Measurements from ENCODE around the gene SLC17A9. TPM values are rescaled to one million over a fixed set of nuclear protein-coding genes. Genes with fewer than 3 reads are reported as not detected.

SLC17A9 gene
- total RNA-seq, 1 donor from 2014 or later: 3.8 TPM

GRCh38 chr20:62935204-62935967 lies 17.1 kb upstream of the SLC17A9 start:
- intact Hi-C loops (cut with DNase I): no loop called here
- no peak for DNase-seq (ENCODE audit: low spot score)
- ATAC-seq: no peak

GRCh38 chr20:62935968-62936585 lies 16.4 kb upstream of the SLC17A9 start:
- ATAC-seq (no peak), DNase-seq (ENCODE audit: low spot score) (no peak)
- intact Hi-C loops (cut with DNase I): no loop called here

- intact Hi-C loops (cut with DNase I): no loop called here
- peak; percentile 98 for ATAC-seq
Measured at GRCh38 chr20:62937268-62938104, 15.0 kb upstream of the SLC17A9 start.

GRCh38 chr20:62938105-62938888 lies 14.2 kb upstream of the SLC17A9 start, which contains the start of gene GID8:
TSS of gene GID8 (plus strand) at chr20:62938147. CDS start at chr20:62941503, 3,356 bp downstream.
- DNase-seq (ENCODE audit: low spot score) (peak; percentile 72), ATAC-seq (peak; percentile 42)
- intact Hi-C loops (cut with DNase I): no loop called here

More at GRCh38 chr20:62937268-62938104, 15.0 kb upstream of the SLC17A9 start:
- peak; percentile 99 for DNase-seq (ENCODE audit: low spot score)

GRCh38 chr20:62940875-62941274 lies 11.6 kb upstream of the SLC17A9 start:
- ATAC-seq (no peak), DNase-seq (ENCODE audit: low spot score) (peak; percentile 41)
- intact Hi-C loops (cut with DNase I): no loop called here

DNA sequence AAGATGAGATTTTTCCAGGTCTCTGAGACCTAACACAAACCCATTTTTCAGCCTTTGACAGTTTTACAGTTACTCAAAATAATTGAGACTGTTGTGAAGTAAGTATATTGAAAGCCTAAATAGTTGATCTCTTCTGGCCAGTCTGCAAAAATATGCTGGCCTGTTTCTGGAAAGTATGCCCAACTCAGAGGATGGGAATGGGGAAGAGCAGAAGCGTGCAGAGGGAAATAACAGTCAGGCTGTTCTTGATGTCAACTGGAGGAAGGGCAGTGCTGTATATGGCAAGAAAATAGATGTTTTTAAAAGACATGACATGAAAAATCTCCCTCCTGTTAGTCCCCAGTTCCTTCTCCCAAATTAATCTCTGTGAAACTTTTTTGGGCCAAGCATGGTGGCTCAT lies 10.7 kb upstream of the SLC17A9 start:
- ATAC-seq (no peak), DNase-seq (ENCODE audit: low spot score) (no peak)
- intact Hi-C loops (cut with DNase I): loop anchor here (1.0 kb wide), 1 partner anchor 42 kb away; no protein-coding TSS in a partner anchor

DNA sequence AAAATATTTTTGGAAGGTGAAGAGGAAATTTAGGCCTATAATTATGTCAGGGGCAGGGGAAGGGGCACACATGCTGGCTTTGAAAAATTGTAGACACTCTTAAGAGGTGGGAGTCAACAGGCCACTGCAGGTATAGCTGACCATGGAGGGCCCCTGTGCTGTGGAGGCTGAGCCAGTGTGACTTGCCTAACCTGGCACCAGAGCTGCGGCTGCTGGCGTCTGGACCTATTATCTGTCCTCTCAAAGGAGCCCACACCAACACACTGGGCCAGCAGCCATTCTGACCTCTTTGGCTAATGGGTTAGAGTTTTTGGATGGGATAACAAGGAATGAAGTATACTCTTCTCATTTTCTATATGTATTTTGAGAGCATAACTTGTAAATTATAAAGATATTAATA lies 10.1 kb upstream of the SLC17A9 start:
- DNase-seq (ENCODE audit: low spot score) (peak; percentile 52), ATAC-seq (no peak)
- intact Hi-C loops (cut with DNase I): loop anchor here (1.0 kb wide), 1 partner anchor 41 kb away; no protein-coding TSS in a partner anchor

- intact Hi-C loops (cut with DNase I): no loop called here
- no peak for ATAC-seq
- peak; percentile 54 for DNase-seq (ENCODE audit: low spot score)
Measured at GRCh38 chr20:62943396-62943795, 9.1 kb upstream of the SLC17A9 start.

GRCh38 chr20:62944184-62944583 lies 8.3 kb upstream of the SLC17A9 start:
- intact Hi-C loops (cut with DNase I): no loop called here
- DNase-seq (ENCODE audit: low spot score): no peak
- no peak for ATAC-seq

GRCh38 chr20:62944746-62945145 lies 7.8 kb upstream of the SLC17A9 start:
- intact Hi-C loops (cut with DNase I): no loop called here
- ATAC-seq: no peak
- no peak for DNase-seq (ENCODE audit: low spot score)

DNA sequence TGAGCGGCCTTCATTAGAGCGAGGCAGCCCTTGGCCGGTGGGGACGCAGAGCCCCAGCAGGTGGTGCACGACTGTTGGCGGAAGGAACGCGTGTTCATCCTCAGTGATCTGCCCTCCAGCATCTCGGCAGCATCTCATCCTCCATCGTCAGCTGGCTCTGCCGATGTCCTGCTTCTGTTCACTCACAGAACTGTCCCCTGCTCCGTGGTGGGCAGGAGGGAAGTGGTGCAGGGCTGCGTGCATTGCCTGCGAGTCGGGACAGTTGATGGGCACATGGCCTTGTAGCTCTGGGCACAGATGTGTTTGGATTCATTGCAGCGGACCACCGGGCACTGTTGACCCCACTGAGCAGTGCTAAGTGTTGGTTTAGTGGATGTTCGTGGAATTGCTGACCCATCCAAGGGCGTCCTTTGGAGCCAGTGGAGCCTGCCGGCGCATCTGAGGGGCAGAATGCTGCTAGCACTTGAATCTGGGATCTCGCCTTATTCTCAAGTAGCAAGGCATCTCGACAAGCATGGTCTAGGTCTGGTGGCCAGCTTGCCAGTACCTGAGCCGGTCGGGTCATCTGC lies 6.7 kb upstream of the SLC17A9 start:
- intact Hi-C loops (cut with DNase I): no loop called here
- ATAC-seq (no peak), DNase-seq (ENCODE audit: low spot score) (no peak)

DNA sequence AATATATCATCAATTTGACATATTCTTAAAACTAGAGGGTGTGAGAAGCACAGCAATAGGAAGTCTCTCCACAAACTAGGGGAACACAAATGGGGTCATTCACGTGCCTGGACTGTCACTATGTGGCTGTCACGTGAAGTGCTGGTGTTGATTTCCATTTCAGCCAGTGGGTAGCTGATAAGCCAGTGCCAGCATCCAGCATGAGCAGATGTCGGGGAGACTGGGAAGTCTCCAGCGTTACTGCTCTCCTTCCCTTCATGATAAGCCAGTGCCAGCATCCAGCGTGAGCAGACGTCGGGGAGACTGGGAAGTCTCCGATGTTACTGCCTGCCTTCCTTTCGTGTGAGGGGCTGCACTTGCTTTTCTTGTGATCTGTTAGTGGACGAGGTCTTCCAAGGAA lies 5.6 kb upstream of the SLC17A9 start:
- ATAC-seq: no peak
- intact Hi-C loops (cut with DNase I): no loop called here
- DNase-seq (ENCODE audit: low spot score): no peak

GRCh38 chr20:62947532-62948300 lies 4.8 kb upstream of the SLC17A9 start:
- intact Hi-C loops (cut with DNase I): no loop called here
- ATAC-seq: no peak
- DNase-seq (ENCODE audit: low spot score): no peak

- no peak for DNase-seq (ENCODE audit: low spot score)
- intact Hi-C loops (cut with DNase I): no loop called here
Measured at GRCh38 chr20:62949153-62949821, 3.2 kb upstream of the SLC17A9 start.

GRCh38 chr20:62949962-62950361 lies 2.5 kb upstream of the SLC17A9 start:
- ATAC-seq: no peak
- intact Hi-C loops (cut with DNase I): no loop called here
- no peak for DNase-seq (ENCODE audit: low spot score)

More at GRCh38 chr20:62949153-62949821, 3.2 kb upstream of the SLC17A9 start:
- ATAC-seq: no peak

DNA sequence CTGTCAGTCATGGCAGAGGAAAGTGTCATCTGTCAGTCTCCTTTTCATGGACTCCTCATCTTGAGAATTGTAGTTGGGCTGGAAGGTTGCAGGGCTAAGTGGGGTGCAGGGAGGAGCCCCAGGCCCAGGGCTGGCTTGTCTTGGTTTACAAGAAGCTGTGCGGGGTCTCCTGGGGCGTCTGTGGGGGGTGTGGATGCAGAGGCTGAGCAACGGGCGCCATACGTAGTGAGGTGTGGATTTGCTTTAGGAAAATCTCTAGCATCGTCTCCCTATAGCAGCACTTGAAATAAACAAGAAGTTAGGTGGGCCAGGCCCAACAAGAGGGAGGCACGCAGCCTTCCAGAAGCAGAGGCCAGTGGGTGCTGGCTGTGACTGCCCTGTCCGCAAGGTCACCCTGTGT lies 1.8 kb upstream of the SLC17A9 start:
- no peak for ATAC-seq
- intact Hi-C loops (cut with DNase I): no loop called here
- no peak for DNase-seq (ENCODE audit: low spot score)

All from sciatic nerve (tissue), 2 donors.